Activated CD4-positive, alpha-beta T cell treated with anti-CD3 and anti-CD28 coated beads for 24 hours (primary cell): Measurements from ENCODE around the gene FBP2.
"Not testable (repeated sequence)": the region's sequence is repeated elsewhere in the genome, so short reads cannot be mapped to it uniquely, and the experiment has no call there.

Experiments
- DNase-seq, 2 donors: peaks; one replicate each; pipeline ENCODE4 v3.0.0-alpha.2; 2020; ENCODE audit warnings: low read depth in 2 of 2

The FBP2 gene

GRCh38 chr9:94564279-94564678, 29.3 kb downstream of the FBP2 start:
- DNase-seq: not testable (repeated sequence)

GRCh38 chr9:94563548-94563947, 30.1 kb downstream of the FBP2 start:
- no peak for DNase-seq

- no peak for DNase-seq
These were observed 33.4 kb downstream of the FBP2 start for GRCh38 chr9:94560237-94560636.

GRCh38 chr9:94557376-94557775, 36.2 kb downstream of the FBP2 start:
- no peak for DNase-seq

- DNase-seq: peak in 1 of 2 donors; percentile 22
These were observed 38.9 kb downstream of the FBP2 start, which contains the start of gene PCAT7 for GRCh38 chr9:94554439-94555331. TSS of gene PCAT7 (plus strand) at chr9:94555083.

- DNase-seq: no peak
These were observed 39.6 kb downstream of the FBP2 start for GRCh38 chr9:94554078-94554438.

- no peak for DNase-seq
These were observed 40.3 kb downstream of the FBP2 start for GRCh38 chr9:94553029-94553938.

GRCh38 chr9:94545940-94546339, 47.7 kb downstream of the FBP2 start:
- no peak for DNase-seq

- DNase-seq: not testable (repeated sequence)
These were observed 49.3 kb downstream of the FBP2 start for GRCh38 chr9:94544335-94544734.

GRCh38 chr9:94538908-94539307, 54.7 kb downstream of the FBP2 start:
- no peak for DNase-seq

- DNase-seq: no peak
These were observed 58.7 kb downstream of the FBP2 start for GRCh38 chr9:94534901-94535300.

GRCh38 chr9:94533601-94534000, 60.0 kb downstream of the FBP2 start:
- no peak for DNase-seq

- DNase-seq: no peak
These were observed 60.5 kb downstream of the FBP2 start for GRCh38 chr9:94533155-94533554.

- DNase-seq: no peak
These were observed 64.7 kb downstream of the FBP2 start for GRCh38 chr9:94528886-94529285.

- DNase-seq: no peak
These were observed 66.7 kb downstream of the FBP2 start for GRCh38 chr9:94526951-94527350.

- no peak for DNase-seq
These were observed 67.4 kb downstream of the FBP2 start for GRCh38 chr9:94526271-94526670.

- no peak for DNase-seq
These were observed 68.1 kb downstream of the FBP2 start for GRCh38 chr9:94525396-94526035.

- DNase-seq: no peak
These were observed 76.4 kb downstream of the FBP2 start for GRCh38 chr9:94517254-94517653.

GRCh38 chr9:94514722-94515121, 78.9 kb downstream of the FBP2 start:
- no peak for DNase-seq

- no peak for DNase-seq
These were observed 81.7 kb downstream of the FBP2 start for GRCh38 chr9:94511955-94512265.

- no peak for DNase-seq
These were observed 82.3 kb downstream of the FBP2 start for GRCh38 chr9:94511134-94511954.
